Nephron progenitor cell (in vitro differentiated cells): ENCODE measurements around the gene AFAP1L2.

Source experiments
- DNase-seq: peaks from one replicate; pipeline ENCODE4 v3.0.0; 2021
- H3K27ac Mint-ChIP-seq: 2 replicates; pipeline ENCODE4 v1.8.0; 2021; ENCODE audit warnings: mild to moderate bottlenecking, moderate library complexity, mixed read lengths
- H3K27me3 Mint-ChIP-seq: 2 replicates; pipeline ENCODE4 v1.8.0; 2021; ENCODE audit warnings: mild to moderate bottlenecking, low read depth, mixed read lengths; ENCODE audit not compliant: poor library complexity
- H3K36me3 Mint-ChIP-seq: 2 replicates; pipeline ENCODE4 v1.8.0; 2021; ENCODE audit warnings: low read depth, mixed read lengths
- H3K4me1 Mint-ChIP-seq: 2 replicates; pipeline ENCODE4 v1.8.0; 2021; ENCODE audit warnings: mixed read lengths
- H3K4me3 Mint-ChIP-seq: 2 replicates; pipeline ENCODE4 v1.8.0; 2021; ENCODE audit warnings: mild to moderate bottlenecking, moderate library complexity, mixed read lengths
- H3K9me3 Mint-ChIP-seq: 2 replicates; pipeline ENCODE4 v1.8.0; 2021; ENCODE audit warnings: mild to moderate bottlenecking, moderate library complexity, mixed read lengths
- CTCF ChIP-seq: fragments of 200-600 bp; sonication (generic); IDR thresholded peaks from 2 replicates; pipeline ENCODE4 v1.5.0; 2021; ENCODE audit warnings: antibody characterized with exemption

Gene AFAP1L2

GRCh38 chr10:114276066-114276465, 128.2 kb downstream of the AFAP1L2 start:
- Mint-ChIP-seq H3K4me1 (peaks cover 22% of the 10 kb centered on the region), H3K4me3 (no peak overlapping the region), H3K36me3 (peaks cover 18% of the 10 kb centered on the region), H3K9me3 (no peaks in the 10 kb centered on the region), H3K27me3 (no peaks in the 10 kb centered on the region), H3K27ac (peak overlapping the region; percentile 36)
- no peak for TF ChIP-seq CTCF
- DNase-seq: no peak

- H3K27me3 Mint-ChIP-seq: no peaks in the 10 kb centered on the region
- H3K27ac Mint-ChIP-seq: no peak overlapping the region
- TF ChIP-seq CTCF: no peak
- peaks cover 22% of the 10 kb centered on the region for H3K4me1 Mint-ChIP-seq
- H3K36me3 Mint-ChIP-seq: peaks cover 18% of the 10 kb centered on the region
- no peak overlapping the region for H3K4me3 Mint-ChIP-seq
- no peaks in the 10 kb centered on the region for H3K9me3 Mint-ChIP-seq
- DNase-seq: no peak
Measured at GRCh38 chr10:114274616-114275453, 129.5 kb downstream of the AFAP1L2 start.

- Mint-ChIP-seq H3K27me3 (no peaks in the 10 kb centered on the region), H3K36me3 (peaks cover 18% of the 10 kb centered on the region)
- DNase-seq: no peak
Measured at GRCh38 chr10:114273910-114274309, 130.4 kb downstream of the AFAP1L2 start.

GRCh38 chr10:114272696-114273095, 131.6 kb downstream of the AFAP1L2 start:
- no peak for DNase-seq
- Mint-ChIP-seq H3K27me3 (no peaks in the 10 kb centered on the region), H3K36me3 (peaks cover 18% of the 10 kb centered on the region), H3K4me3 (no peak overlapping the region), H3K27ac (no peak overlapping the region), H3K4me1 (peaks cover 22% of the 10 kb centered on the region), H3K9me3 (no peaks in the 10 kb centered on the region)
- no peak for TF ChIP-seq CTCF

More at GRCh38 chr10:114273910-114274309, 130.4 kb downstream of the AFAP1L2 start:
- H3K4me3 Mint-ChIP-seq: no peak overlapping the region
- H3K9me3 Mint-ChIP-seq: no peaks in the 10 kb centered on the region
- no peak overlapping the region for H3K27ac Mint-ChIP-seq
- TF ChIP-seq CTCF: no peak
- H3K4me1 Mint-ChIP-seq: peaks cover 22% of the 10 kb centered on the region

GRCh38 chr10:114271779-114272167, 132.5 kb downstream of the AFAP1L2 start:
- Mint-ChIP-seq H3K9me3 (no peaks in the 10 kb centered on the region), H3K36me3 (peaks cover 18% of the 10 kb centered on the region), H3K27me3 (no peaks in the 10 kb centered on the region), H3K4me1 (peaks cover 22% of the 10 kb centered on the region), H3K27ac (no peak overlapping the region), H3K4me3 (no peak overlapping the region)
- DNase-seq: no peak
- no peak for TF ChIP-seq CTCF
